SK-N-MC (cell line): ENCODE data around the gene KIAA1755.

Source experiments
- EZH2 ChIP-seq: fragments of 200-600 bp; sonication (generic); IDR thresholded peaks from one replicate; pipeline ENCODE4 v1.6.1; 2017; ENCODE audit warnings: antibody characterized with exemption
- FOXP2 ChIP-seq: optimal IDR thresholded peaks from 2 replicates; pipeline ENCODE3; 2011; ENCODE audit warnings: mild to moderate bottlenecking, moderate library complexity; ENCODE audit not compliant: insufficient read depth; ENCODE audit errors: extremely low read length, control extremely low read depth

GRCh38 chr20:38252292-38253288 is 7.9 kb downstream of the KIAA1755 start:
- TF ChIP-seq FOXP2 (no peak), EZH2 (no peak)
